GM13977 (cell line): Measurements from ENCODE around the gene CRYAA.

Experiments
- DNase-seq: peaks from one replicate; pipeline ENCODE4 v3.0.0; 2012; ENCODE audit warnings: low spot score
- in situ Hi-C: fragments of 300-500 bp; cut with MboI; formaldehyde crosslinking; loops from one replicate; pipeline ENCODE4 v1.12.0; 2022; ENCODE audit warnings: low sequenced_read_pairs, low pct_unique_long_range_greater_than_20kb, mixed read lengths, inconsistent platforms; ENCODE audit not compliant: unreplicated experiment
- TF ChIP-seq, protein P1 (sequence below): IDR thresholded peaks from 2 replicates; pipeline ENCODE4 v1.5.1; 2012; ENCODE audit warnings: mild to moderate bottlenecking, control low read depth; ENCODE audit not compliant: insufficient read depth; ENCODE audit errors: extremely low read depth, missing control alignments

The CRYAA gene

GRCh38 chr21:43201491-43201890, 32.7 kb downstream of the CRYAA start:
- in situ Hi-C loops = no loop called here
- TF ChIP-seq, protein P1, sequence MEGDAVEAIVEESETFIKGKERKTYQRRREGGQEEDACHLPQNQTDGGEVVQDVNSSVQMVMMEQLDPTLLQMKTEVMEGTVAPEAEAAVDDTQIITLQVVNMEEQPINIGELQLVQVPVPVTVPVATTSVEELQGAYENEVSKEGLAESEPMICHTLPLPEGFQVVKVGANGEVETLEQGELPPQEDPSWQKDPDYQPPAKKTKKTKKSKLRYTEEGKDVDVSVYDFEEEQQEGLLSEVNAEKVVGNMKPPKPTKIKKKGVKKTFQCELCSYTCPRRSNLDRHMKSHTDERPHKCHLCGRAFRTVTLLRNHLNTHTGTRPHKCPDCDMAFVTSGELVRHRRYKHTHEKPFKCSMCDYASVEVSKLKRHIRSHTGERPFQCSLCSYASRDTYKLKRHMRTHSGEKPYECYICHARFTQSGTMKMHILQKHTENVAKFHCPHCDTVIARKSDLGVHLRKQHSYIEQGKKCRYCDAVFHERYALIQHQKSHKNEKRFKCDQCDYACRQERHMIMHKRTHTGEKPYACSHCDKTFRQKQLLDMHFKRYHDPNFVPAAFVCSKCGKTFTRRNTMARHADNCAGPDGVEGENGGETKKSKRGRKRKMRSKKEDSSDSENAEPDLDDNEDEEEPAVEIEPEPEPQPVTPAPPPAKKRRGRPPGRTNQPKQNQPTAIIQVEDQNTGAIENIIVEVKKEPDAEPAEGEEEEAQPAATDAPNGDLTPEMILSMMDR = no peak
- no peak for DNase-seq

GRCh38 chr21:43203591-43203990, 34.8 kb downstream of the CRYAA start:
- TF ChIP-seq, protein P1 = no peak
- in situ Hi-C loops = no loop called here
- DNase-seq = no peak

DNA sequence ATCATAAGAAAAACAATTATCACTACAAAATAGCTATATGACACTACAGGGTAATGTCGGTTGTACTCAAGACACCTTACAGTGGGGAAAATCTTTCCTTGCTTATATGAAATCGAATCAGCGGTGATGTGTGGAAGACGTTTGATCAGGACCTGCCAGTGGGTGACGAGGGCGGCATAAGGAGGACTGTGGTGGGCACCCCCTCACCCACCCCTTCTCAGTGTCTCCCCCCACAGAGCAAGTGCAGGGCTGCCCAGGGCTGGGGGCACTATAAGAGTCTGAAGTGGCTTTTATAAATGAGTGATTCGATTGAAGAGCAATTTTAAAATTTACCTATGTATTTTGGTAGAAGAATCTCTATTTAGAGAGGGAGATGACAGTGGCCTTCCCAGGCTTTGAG, 35.8 kb downstream of the CRYAA start:
- in situ Hi-C loops = no loop called here
- no peak for DNase-seq

GRCh38 chr21:43206231-43207042, 37.6 kb downstream of the CRYAA start:
- DNase-seq = no peak
- TF ChIP-seq, protein P1 = no peak
- in situ Hi-C loops = no loop called here

More for the DNA sequence above, 35.8 kb downstream of the CRYAA start:
- TF ChIP-seq, protein P1 = no peak

- no peak for DNase-seq
- in situ Hi-C loops = no loop called here
- TF ChIP-seq, protein P1 = no peak
Measured at GRCh38 chr21:43207043-43207315, 38.2 kb downstream of the CRYAA start.

- DNase-seq = no peak
- TF ChIP-seq, protein P1 = no peak
- in situ Hi-C loops = no loop called here
Measured at GRCh38 chr21:43207868-43208267, 39.1 kb downstream of the CRYAA start.
